Naive B cell (primary cell): ENCODE measurements around the gene GABARAPL2. TPM values are rescaled to one million over a fixed set of nuclear protein-coding genes. Genes with fewer than 3 reads are reported as not detected.
A peak's percentile ranks its signal among the peaks of the same experiment; 100 is the strongest.

Source experiments
- ATAC-seq, 2 donors: fragments of 150-1000 bp; cut with Tn5 transposase; 2 replicates each; pipeline ENCODE4 v1.10.0; 2021; ENCODE audit warnings: low read depth in 2 of 2, mild to moderate bottlenecking in 2 of 2, moderate library complexity in 2 of 2
- DNase-seq: peaks from one replicate; pipeline ENCODE4 v3.0.0; 2022
- H3K27ac Mint-ChIP-seq, 6 donors: one replicate each; pipeline ENCODE4 v1.8.0; 2020 to 2022; ENCODE audit warnings: mild to moderate bottlenecking in 6 of 6, mixed read lengths in 6 of 6, moderate library complexity in 5 of 6, inconsistent platforms in 2 of 6
- H3K27me3 Mint-ChIP-seq, 3 donors: one replicate each; pipeline ENCODE4 v1.8.0; 2021 to 2022; ENCODE audit warnings: mixed read lengths in 3 of 3, mild to moderate bottlenecking in 1 of 3
- H3K36me3 Mint-ChIP-seq, 2 donors: one replicate each; pipeline ENCODE4 v1.8.0; 2020 to 2022; ENCODE audit warnings: mixed read lengths in 2 of 2, inconsistent platforms in 1 of 2, mild to moderate bottlenecking in 1 of 2
- H3K4me1 Mint-ChIP-seq, 3 donors: one replicate each; pipeline ENCODE4 v1.8.0; 2020 to 2022; ENCODE audit warnings: mixed read lengths in 3 of 3, inconsistent platforms in 1 of 3, mild to moderate bottlenecking in 1 of 3, moderate library complexity in 1 of 3
- H3K4me3 Mint-ChIP-seq, 8 donors: one replicate each; pipeline ENCODE4 v1.8.0; 2020 to 2022; ENCODE audit warnings: mild to moderate bottlenecking in 8 of 8, mixed read lengths in 8 of 8, moderate library complexity in 8 of 8, inconsistent platforms in 2 of 8
- H3K9me3 Mint-ChIP-seq, 7 donors: one replicate each; pipeline ENCODE4 v1.8.0; 2020 to 2022; ENCODE audit warnings: mixed read lengths in 7 of 7, mild to moderate bottlenecking in 5 of 7, inconsistent platforms in 2 of 7, moderate library complexity in 1 of 7
- polyA plus RNA-seq, 6 donors: library from polyadenylated mRNA; unstranded; fragments of 300-500 nt; fragmentation: Illumina TruSeq; gene quantifications; one replicate each; pipeline ENCODE4 v1.2.3, GENCODE V29; 2021; ENCODE audit warnings: low read depth in 6 of 6

Gene GABARAPL2
- polyA plus RNA-seq, 6 donors from 2014 or later, result 251 to 332 (median 315) TPM

GRCh38 chr16:75559564-75560372 lies 6.4 kb upstream of the GABARAPL2 start:
- Mint-ChIP-seq H3K27me3 (peaks cover 0 to 17% (median 14%) of the 10 kb centered on the region in 3 donors), H3K9me3 (no peaks in the 10 kb centered on the region), H3K4me3 (peak overlapping the region in 1 of 8 donors; percentile 25), H3K27ac (peak overlapping the region in 2 of 6 donors; percentile 4 to 22), H3K36me3 (no peaks in the 10 kb centered on the region), H3K4me1 (peaks cover 8 to 21% (median 17%) of the 10 kb centered on the region in 3 donors)
- DNase-seq, result no peak
- ATAC-seq, result no peak

- no peak for DNase-seq
- H3K9me3 Mint-ChIP-seq, result no peaks in the 10 kb centered on the region
- peaks cover 34 to 51% (median 48%) of the 10 kb centered on the region in 3 donors for H3K4me1 Mint-ChIP-seq
- peaks cover 0 to 4% of the 10 kb centered on the region in 2 donors for H3K36me3 Mint-ChIP-seq
- peak in 1 of 2 donors; percentile 69 for ATAC-seq
- H3K27me3 Mint-ChIP-seq, result peaks cover 0 to 14% (median 10%) of the 10 kb centered on the region in 3 donors
- peak overlapping the region; percentile 87 to 100 (median 94) for H3K4me3 Mint-ChIP-seq
- peak overlapping the region; percentile 98 to 100 (median 100) for H3K27ac Mint-ChIP-seq
Observed at GRCh38 chr16:75565640-75566039, 539 bp upstream of the GABARAPL2 start.

GRCh38 chr16:75566758-75567255 lies 628 bp downstream of the GABARAPL2 start:
- ATAC-seq (no peak), DNase-seq (no peak)
- peaks cover 0 to 5% of the 10 kb centered on the region in 2 donors for H3K36me3 Mint-ChIP-seq
- H3K4me1 Mint-ChIP-seq, result peaks cover 35 to 58% (median 48%) of the 10 kb centered on the region in 3 donors
- H3K4me3 Mint-ChIP-seq, result peak overlapping the region; percentile 80 to 100 (median 94)
- H3K27ac Mint-ChIP-seq, result peak overlapping the region; percentile 49 to 98 (median 84)
- peaks cover 0 to 14% (median 10%) of the 10 kb centered on the region in 3 donors for H3K27me3 Mint-ChIP-seq
- H3K9me3 Mint-ChIP-seq, result no peaks in the 10 kb centered on the region

- ATAC-seq (no peak), DNase-seq (no peak)
- peak overlapping the region in 7 of 8 donors; percentile 41 to 100 (median 87) for H3K4me3 Mint-ChIP-seq
- peak overlapping the region in 3 of 6 donors; percentile 56 to 98 (median 69) for H3K27ac Mint-ChIP-seq
- peaks cover 35 to 69% (median 53%) of the 10 kb centered on the region in 3 donors for H3K4me1 Mint-ChIP-seq
- peaks cover 0 to 7% (median 6%) of the 10 kb centered on the region in 3 donors for H3K27me3 Mint-ChIP-seq
- no peaks in the 10 kb centered on the region for H3K9me3 Mint-ChIP-seq
- peaks cover under 1 to 5% of the 10 kb centered on the region in 2 donors for H3K36me3 Mint-ChIP-seq
Observed at GRCh38 chr16:75567911-75568310, 1.7 kb downstream of the GABARAPL2 start.

- H3K36me3 Mint-ChIP-seq, result peaks cover 5 to 13% of the 10 kb centered on the region in 2 donors
- H3K4me3 Mint-ChIP-seq, result peak overlapping the region; percentile 10 to 85 (median 60)
- H3K27me3 Mint-ChIP-seq, result no peaks in the 10 kb centered on the region
- peak overlapping the region; percentile 92 to 98 (median 95) for H3K27ac Mint-ChIP-seq
- H3K4me1 Mint-ChIP-seq, result peaks cover 35 to 58% (median 44%) of the 10 kb centered on the region in 3 donors
- peak; percentile 53 for DNase-seq
- H3K9me3 Mint-ChIP-seq, result no peaks in the 10 kb centered on the region
- ATAC-seq, result peak; percentile 52 to 57
Observed at GRCh38 chr16:75570396-75571065, 4.4 kb downstream of the GABARAPL2 start.

GRCh38 chr16:75572864-75573542 lies 6.8 kb downstream of the GABARAPL2 start:
- Mint-ChIP-seq H3K4me1 (peaks cover 26 to 49% (median 39%) of the 10 kb centered on the region in 3 donors), H3K36me3 (peaks cover 13 to 22% of the 10 kb centered on the region in 2 donors)

GRCh38 chr16:75573955-75574354 lies 7.8 kb downstream of the GABARAPL2 start:
- no peak for DNase-seq
- Mint-ChIP-seq H3K27ac (peak overlapping the region in 3 of 6 donors; percentile 12 to 98 (median 38)), H3K4me3 (no peak overlapping the region), H3K27me3 (no peaks in the 10 kb centered on the region), H3K4me1 (peaks cover 31 to 46% (median 33%) of the 10 kb centered on the region in 3 donors), H3K36me3 (peaks cover 18 to 27% of the 10 kb centered on the region in 2 donors), H3K9me3 (no peaks in the 10 kb centered on the region)
- ATAC-seq, result no peak

More at GRCh38 chr16:75572864-75573542, 6.8 kb downstream of the GABARAPL2 start:
- Mint-ChIP-seq H3K27ac (peak overlapping the region in 4 of 6 donors; percentile 3 to 98 (median 62)), H3K4me3 (peak overlapping the region in 1 of 8 donors; percentile 66), H3K27me3 (no peaks in the 10 kb centered on the region), H3K9me3 (no peaks in the 10 kb centered on the region)
- ATAC-seq (no peak), DNase-seq (no peak)

- peak overlapping the region in 3 of 6 donors; percentile 23 to 63 (median 42) for H3K27ac Mint-ChIP-seq
- peaks cover 21 to 24% of the 10 kb centered on the region in 2 donors for H3K36me3 Mint-ChIP-seq
- DNase-seq (no peak), ATAC-seq (no peak)
- H3K4me3 Mint-ChIP-seq, result peak overlapping the region in 1 of 8 donors; percentile 59
- H3K9me3 Mint-ChIP-seq, result no peaks in the 10 kb centered on the region
- H3K4me1 Mint-ChIP-seq, result peaks cover 17 to 41% (median 26%) of the 10 kb centered on the region in 3 donors
- no peaks in the 10 kb centered on the region for H3K27me3 Mint-ChIP-seq
Observed at GRCh38 chr16:75575958-75576357, 9.8 kb downstream of the GABARAPL2 start.

GRCh38 chr16:75576384-75576811 lies 10.2 kb downstream of the GABARAPL2 start:
- H3K4me3 Mint-ChIP-seq, result no peak overlapping the region
- peaks cover 21 to 24% of the 10 kb centered on the region in 2 donors for H3K36me3 Mint-ChIP-seq
- H3K4me1 Mint-ChIP-seq, result peaks cover 17 to 39% (median 26%) of the 10 kb centered on the region in 3 donors
- DNase-seq, result no peak
- peak overlapping the region in 3 of 6 donors; percentile 29 to 63 (median 42) for H3K27ac Mint-ChIP-seq
- H3K27me3 Mint-ChIP-seq, result no peaks in the 10 kb centered on the region
- H3K9me3 Mint-ChIP-seq, result no peaks in the 10 kb centered on the region
- ATAC-seq, result peak in 1 of 2 donors; percentile 39

- Mint-ChIP-seq H3K27me3 (no peaks in the 10 kb centered on the region), H3K4me3 (no peak overlapping the region), H3K27ac (peak overlapping the region in 2 of 6 donors; percentile 30 to 45), H3K4me1 (peaks cover 18 to 31% (median 20%) of the 10 kb centered on the region in 3 donors), H3K9me3 (no peaks in the 10 kb centered on the region), H3K36me3 (peaks cover 18 to 24% of the 10 kb centered on the region in 2 donors)
- no peak for DNase-seq
- ATAC-seq, result no peak
Observed at GRCh38 chr16:75578212-75578611, 12.0 kb downstream of the GABARAPL2 start.

GRCh38 chr16:75578725-75579124 lies 12.5 kb downstream of the GABARAPL2 start:
- ATAC-seq, result no peak
- H3K4me1 Mint-ChIP-seq, result peaks cover 20 to 32% (median 21%) of the 10 kb centered on the region in 3 donors
- H3K36me3 Mint-ChIP-seq, result peaks cover 13 to 24% of the 10 kb centered on the region in 2 donors
- no peaks in the 10 kb centered on the region for H3K27me3 Mint-ChIP-seq
- H3K4me3 Mint-ChIP-seq, result no peak overlapping the region
- DNase-seq, result no peak
- H3K9me3 Mint-ChIP-seq, result no peaks in the 10 kb centered on the region
- peak overlapping the region in 3 of 6 donors; percentile 16 to 53 (median 45) for H3K27ac Mint-ChIP-seq

- H3K9me3 Mint-ChIP-seq, result no peaks in the 10 kb centered on the region
- no peaks in the 10 kb centered on the region for H3K27me3 Mint-ChIP-seq
- H3K27ac Mint-ChIP-seq, result peak overlapping the region in 3 of 6 donors; percentile 45 to 56 (median 49)
- H3K4me3 Mint-ChIP-seq, result no peak overlapping the region
- ATAC-seq (no peak), DNase-seq (no peak)
- peaks cover 8 to 24% of the 10 kb centered on the region in 2 donors for H3K36me3 Mint-ChIP-seq
- peaks cover 22 to 38% (median 22%) of the 10 kb centered on the region in 3 donors for H3K4me1 Mint-ChIP-seq
Observed at GRCh38 chr16:75579281-75579834, 13.2 kb downstream of the GABARAPL2 start.
